Lung (tissue), 12 donors: Measurements from ENCODE around the gene CDC42BPB. TPM values are rescaled to one million over a fixed set of nuclear protein-coding genes. Genes with fewer than 3 reads are reported as not detected.

ENCODE experiments used
- ATAC-seq: fragments of 200-7000 bp; cut with Tn5 transposase; one replicate; pipeline ENCODE4 v1.9.1; 2020; ENCODE audit warnings: moderate number of reproducible peaks; ENCODE audit not compliant: insufficient read depth, low FRiP score
- DNase-seq, 3 donors: peaks; one replicate each; pipeline ENCODE4 v3.0.0-alpha.2; 2013 to 2017
- H3K27ac ChIP-seq, 2 donors: one replicate each; pipeline ENCODE4 v1.5.1; 2013; ENCODE audit warnings: mild to moderate bottlenecking in 2 of 2, moderate library complexity in 2 of 2, control low read depth in 1 of 2, inconsistent platforms in 1 of 2, low read depth in 1 of 2, low read length in 1 of 2
- H3K27me3 ChIP-seq, 3 donors: one replicate each; pipeline ENCODE4 v1.5.1; 2013; ENCODE audit warnings: low read length in 2 of 3; ENCODE audit not compliant: control insufficient read depth in 3 of 3, insufficient read depth in 3 of 3
- H3K36me3 ChIP-seq, 4 donors: one replicate each; pipeline ENCODE4 v1.5.1; 2013; ENCODE audit warnings: low read length in 4 of 4, mild to moderate bottlenecking in 1 of 4, moderate library complexity in 1 of 4; ENCODE audit not compliant: control insufficient read depth in 4 of 4, insufficient read depth in 4 of 4
- H3K4me1 ChIP-seq, 5 donors: one replicate each; pipeline ENCODE4 v1.5.1; 2013; ENCODE audit warnings: low read length in 5 of 5, mild to moderate bottlenecking in 2 of 5, moderate library complexity in 1 of 5; ENCODE audit not compliant: control insufficient read depth in 5 of 5, insufficient read depth in 5 of 5
- H3K4me3 ChIP-seq: one replicate; pipeline ENCODE4 v1.5.1; 2013; ENCODE audit warnings: mild to moderate bottlenecking, control low read depth, moderate library complexity
- H3K9ac ChIP-seq, 2 donors: one replicate each; pipeline ENCODE4 v1.5.1; 2013; ENCODE audit warnings: low read length in 2 of 2, control low read depth in 1 of 2; ENCODE audit not compliant: insufficient read depth in 1 of 2
- H3K9me3 ChIP-seq, 4 donors: one replicate each; pipeline ENCODE4 v1.5.1; 2013; ENCODE audit warnings: low read length in 3 of 4, mild to moderate bottlenecking in 1 of 4, moderate library complexity in 1 of 4; ENCODE audit not compliant: control insufficient read depth in 4 of 4, insufficient read depth in 3 of 4
- CTCF ChIP-seq: IDR thresholded peaks from 2 replicates; pipeline ENCODE4 v1.5.1; 2012; ENCODE audit warnings: mild to moderate bottlenecking; ENCODE audit errors: control extremely low read depth, extremely low read depth
- WGBS, 2 donors: extraction: QIAGEN DNeasy Blood & Tissue Kit; methylation state at CpG; one replicate each; pipeline ENCODE4 v1.1.7; 2013; 5-methylcytosine and 5-hydroxymethylcytosine counted together
- polyA plus RNA-seq, 2 donors: library from polyadenylated mRNA; stranded (reverse); fragments of 200-250 nt; gene quantifications; one replicate each; pipeline ENCODE4 v1.2.1, GENCODE V29; 2013
- total RNA-seq, 2 donors: library from RNA; depleted of rRNA in 1 of 2; stranded (reverse); fragments of >200 nt in 1 of 2; gene quantifications; one replicate each; pipeline ENCODE4 v1.2.1, GENCODE V29; 2014 to 2021
- donor health status: control.
- donor health status: control.
- donor health status: Bipolar disorder and iron deficiency.
- donor health status: healthy.
- donor health status: DM: yes; HTN: yes; CAD: no.

Gene CDC42BPB
- total and polyA plus RNA-seq, 4 donors: 39.3 to 97.9 (median 66.6) TPM

DNA sequence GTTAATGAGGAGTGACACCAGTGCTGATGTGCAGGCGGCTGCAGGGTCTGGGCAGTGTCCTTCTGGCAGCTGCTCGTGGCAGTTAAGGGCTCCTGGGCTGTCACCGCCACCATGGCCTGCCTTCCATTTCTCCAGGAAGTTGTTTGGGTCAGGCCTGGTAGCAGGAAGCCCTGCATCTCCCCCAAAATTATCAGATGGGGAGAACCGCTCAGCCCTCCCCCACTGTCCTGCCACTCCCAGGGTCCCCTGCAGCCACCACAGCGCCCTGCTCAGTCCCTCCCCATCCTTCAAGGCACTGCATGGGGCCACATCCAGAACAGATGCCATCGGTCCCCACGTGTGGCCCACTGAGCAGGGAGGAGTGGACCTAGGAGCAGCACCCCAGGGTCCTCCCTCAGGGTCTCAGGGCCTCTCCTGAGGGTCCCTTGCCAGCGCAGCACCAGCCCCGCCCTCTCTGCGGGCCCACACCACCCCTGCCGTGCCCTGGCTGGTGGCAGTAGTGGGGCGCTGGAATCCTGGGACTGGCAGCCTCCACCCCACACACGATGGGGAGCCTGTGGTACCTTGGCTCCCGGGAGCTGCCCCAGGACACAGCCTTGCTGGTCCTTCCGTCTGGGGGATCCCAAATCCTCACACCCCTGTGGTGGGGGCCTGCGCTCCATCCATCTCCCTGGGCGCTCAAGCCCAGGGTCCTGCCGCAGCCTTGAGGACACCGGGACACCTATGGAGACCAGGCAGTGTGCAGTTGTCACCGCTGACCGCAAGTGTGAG lies 145.2 kb downstream of the CDC42BPB start:
- no peak for ATAC-seq

DNA sequence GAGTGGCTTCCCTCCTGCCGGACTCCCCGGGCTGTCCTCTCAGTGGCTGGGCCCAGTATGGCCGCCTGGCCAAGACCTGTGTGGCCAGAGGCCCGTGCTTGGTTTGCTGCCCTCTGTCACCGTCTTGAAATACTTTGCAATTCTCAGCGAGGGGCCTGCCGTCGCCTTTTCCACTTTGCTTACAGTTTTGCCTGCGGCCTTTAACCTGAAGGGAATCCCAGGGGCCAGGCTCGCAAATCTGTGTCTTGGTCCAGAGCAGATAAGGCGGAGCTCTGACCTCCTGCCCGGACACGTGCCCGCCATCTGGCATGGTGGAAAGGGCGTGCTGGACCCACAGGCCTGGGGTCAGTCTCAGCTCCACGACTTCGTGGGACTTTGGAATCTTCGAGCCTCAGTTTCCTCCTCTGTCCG lies 145.8 kb downstream of the CDC42BPB start:
- Histone ChIP-seq H3K9me3 (no peaks in the 10 kb centered on the region), H3K36me3 (peaks cover 0 to 19% (median 0%) of the 10 kb centered on the region in 4 donors), H3K27ac (no peak overlapping the region), H3K4me1 (no peaks in the 10 kb centered on the region), H3K9ac (no peak overlapping the region), H3K27me3 (no peaks in the 10 kb centered on the region), H3K4me3 (no peak overlapping the region)
- DNase-seq (no peak), ATAC-seq (no peak)
- TF ChIP-seq CTCF: no peak
- WGBS, 2 donors: 90 to 96% methylated on average over 19 of the region's 19 CpGs

More for the DNA sequence above, 145.2 kb downstream of the CDC42BPB start:
- Histone ChIP-seq H3K4me3 (no peak overlapping the region), H3K36me3 (peaks cover 0 to 14% (median 0%) of the 10 kb centered on the region in 4 donors), H3K9me3 (no peaks in the 10 kb centered on the region), H3K27ac (no peak overlapping the region), H3K9ac (no peak overlapping the region), H3K4me1 (no peaks in the 10 kb centered on the region), H3K27me3 (no peaks in the 10 kb centered on the region)
- TF ChIP-seq CTCF: no peak
- WGBS, 2 donors: 93 to 96% methylated on average over 21 of the region's 21 CpGs
- DNase-seq: no peak

DNA sequence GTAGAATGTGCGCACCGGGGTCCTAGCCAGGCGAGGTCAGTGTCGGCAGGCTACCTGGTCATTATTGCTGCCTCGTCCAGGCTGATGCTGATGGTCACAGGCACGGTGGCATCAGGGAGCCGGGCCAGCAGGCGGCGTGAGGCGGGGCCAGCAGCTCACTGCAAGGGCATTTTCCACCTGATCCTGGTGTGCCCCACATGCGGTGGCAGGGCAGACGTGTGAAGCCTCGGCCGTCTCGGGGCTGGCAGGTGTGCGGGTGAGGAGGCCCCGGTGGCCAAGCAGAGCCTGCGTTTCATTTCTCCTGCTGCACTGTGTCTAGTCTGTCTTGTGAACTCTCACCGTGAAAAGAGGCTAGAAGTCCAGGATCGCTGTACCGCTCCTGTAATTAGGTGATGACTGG lies 146.9 kb downstream of the CDC42BPB start:
- no peaks in the 10 kb centered on the region for H3K4me1 ChIP-seq
- no peaks in the 10 kb centered on the region for H3K27me3 ChIP-seq
- ATAC-seq: no peak
- no peak for DNase-seq
- peaks cover 0 to 21% (median 3%) of the 10 kb centered on the region in 4 donors for H3K36me3 ChIP-seq
- no peak overlapping the region for H3K4me3 ChIP-seq
- no peak overlapping the region for H3K27ac ChIP-seq
- TF ChIP-seq CTCF: no peak
- H3K9me3 ChIP-seq: no peaks in the 10 kb centered on the region
- WGBS, 2 donors: 92 to 94% methylated on average over 21 of the region's 21 CpGs
- no peak overlapping the region for H3K9ac ChIP-seq

DNA sequence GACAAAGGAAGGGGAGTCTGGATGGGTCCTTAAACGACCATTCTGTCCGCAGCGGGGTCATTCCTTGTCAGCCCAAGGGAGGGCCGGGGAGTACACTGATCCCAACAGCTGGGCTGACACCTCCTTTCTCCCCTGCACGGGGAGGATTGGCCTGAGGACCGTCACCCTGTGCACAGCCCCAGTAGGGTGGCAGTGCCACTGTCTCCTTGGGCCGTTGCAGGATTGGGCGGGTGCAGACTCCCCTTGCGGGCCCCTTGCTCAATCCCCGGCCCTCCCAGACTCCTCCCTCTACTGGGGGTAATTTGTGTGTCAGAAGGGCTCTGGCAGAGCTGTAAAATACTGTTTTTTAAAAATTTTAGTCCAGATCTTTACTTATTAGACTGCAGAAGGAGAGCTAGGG lies 147.4 kb downstream of the CDC42BPB start:
- WGBS, 2 donors: 69 to 83% methylated on average over 10 of the region's 10 CpGs
- ATAC-seq: no peak
- no peak overlapping the region for H3K27ac ChIP-seq
- no peak overlapping the region for H3K9ac ChIP-seq
- no peak for TF ChIP-seq CTCF
- no peaks in the 10 kb centered on the region for H3K4me1 ChIP-seq
- peaks cover 0 to 26% (median 6%) of the 10 kb centered on the region in 4 donors for H3K36me3 ChIP-seq
- DNase-seq: no peak
- H3K9me3 ChIP-seq: no peaks in the 10 kb centered on the region
- no peak overlapping the region for H3K4me3 ChIP-seq
- H3K27me3 ChIP-seq: no peaks in the 10 kb centered on the region
